GM10248 (cell line): ENCODE data around the gene WDR27.

ENCODE experiments used
- CTCF ChIA-PET: fragments of 300-600 bp; sonication (Branson Sonifier 250); formaldehyde crosslinking; extraction: SDS; loops from one replicate; lab custom pipeline; 2021; ENCODE audit warnings: antibody characterized with exemption; lab: Yijun Ruan, JAX
- POLR2A ChIA-PET: fragments of 350-650 bp; sonication (Branson Sonifier 250); formaldehyde crosslinking; extraction: SDS; loops from one replicate; lab custom pipeline; 2020; ENCODE audit warnings: antibody characterized with exemption; lab: Yijun Ruan, JAX
- DNase-seq: peaks from one replicate; pipeline ENCODE4 v3.0.0; 2012; ENCODE audit errors: extremely low spot score
- TF ChIP-seq, protein P1 (sequence below): IDR thresholded peaks from 2 replicates; pipeline ENCODE4 v1.5.1; 2012; ENCODE audit warnings: mild to moderate bottlenecking, low read depth; ENCODE audit errors: extremely low read depth, missing control alignments, control extremely low read depth

WDR27 gene

DNA sequence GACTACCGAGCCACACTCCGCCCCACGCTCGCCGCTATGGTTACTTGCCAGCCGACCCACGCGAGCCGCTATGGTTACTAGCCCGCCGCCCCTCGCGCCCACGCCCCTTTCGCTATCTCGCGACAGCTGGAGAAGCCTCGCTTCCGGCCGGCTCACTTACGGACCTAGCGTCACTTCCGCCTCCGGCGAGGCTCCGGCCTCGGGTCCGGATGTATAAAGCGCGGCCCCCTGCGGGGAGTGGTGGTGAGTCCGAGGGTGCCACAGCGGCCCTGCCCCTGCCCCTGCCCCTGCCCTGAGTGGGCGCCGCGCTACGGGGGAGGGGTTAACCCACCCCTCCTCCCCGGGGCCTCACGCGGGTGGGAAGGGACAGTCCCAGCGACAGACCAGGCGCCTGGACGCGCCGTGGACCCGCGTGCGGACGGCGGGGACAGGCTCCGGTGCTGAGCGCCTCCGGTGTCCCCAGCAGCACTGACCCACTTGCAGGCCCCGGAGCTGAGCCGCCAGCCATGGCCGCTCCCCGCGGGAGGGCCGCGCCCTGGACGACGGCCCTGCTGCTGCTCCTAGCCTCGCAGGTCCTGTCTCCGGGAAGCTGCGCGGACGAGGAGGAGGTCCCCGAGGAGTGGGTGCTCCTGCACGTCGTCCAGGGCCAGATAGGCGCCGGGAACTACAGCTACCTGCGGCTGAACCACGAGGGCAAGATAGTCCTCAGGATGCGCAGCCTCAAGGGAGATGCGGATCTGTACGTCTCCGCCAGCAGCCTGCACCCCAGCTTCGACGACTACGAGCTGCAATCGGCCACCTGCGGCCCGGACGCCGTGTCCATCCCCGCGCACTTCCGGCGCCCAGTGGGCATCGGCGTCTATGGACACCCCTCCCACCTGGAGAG is at the start of gene WDR27, which contains the start of gene C6orf120:
WDR27 (minus strand) TSS at position 76 of the 886 bp plus-strand sequence. CDS start 13,024 bp downstream, outside the sequence.
C6orf120 (plus strand) TSS at position 173 of the 886 bp plus-strand sequence; CDS start at position 507, 334 bp downstream.
- ChIA-PET CTCF (interaction anchor here (1.0 to 1.7 kb wide), 5 partner anchors 10 to 47 kb away, joined by 3 to 5 read pairs (median 4); no protein-coding TSS in a partner anchor), POLR2A (interaction anchor here (1.0 to 1.9 kb wide), 4 partner anchors 8 to 24 kb away, joined by 3 to 5 read pairs (median 4); no protein-coding TSS in a partner anchor)
- DNase-seq: peak; percentile 96
- TF ChIP-seq, protein P1, sequence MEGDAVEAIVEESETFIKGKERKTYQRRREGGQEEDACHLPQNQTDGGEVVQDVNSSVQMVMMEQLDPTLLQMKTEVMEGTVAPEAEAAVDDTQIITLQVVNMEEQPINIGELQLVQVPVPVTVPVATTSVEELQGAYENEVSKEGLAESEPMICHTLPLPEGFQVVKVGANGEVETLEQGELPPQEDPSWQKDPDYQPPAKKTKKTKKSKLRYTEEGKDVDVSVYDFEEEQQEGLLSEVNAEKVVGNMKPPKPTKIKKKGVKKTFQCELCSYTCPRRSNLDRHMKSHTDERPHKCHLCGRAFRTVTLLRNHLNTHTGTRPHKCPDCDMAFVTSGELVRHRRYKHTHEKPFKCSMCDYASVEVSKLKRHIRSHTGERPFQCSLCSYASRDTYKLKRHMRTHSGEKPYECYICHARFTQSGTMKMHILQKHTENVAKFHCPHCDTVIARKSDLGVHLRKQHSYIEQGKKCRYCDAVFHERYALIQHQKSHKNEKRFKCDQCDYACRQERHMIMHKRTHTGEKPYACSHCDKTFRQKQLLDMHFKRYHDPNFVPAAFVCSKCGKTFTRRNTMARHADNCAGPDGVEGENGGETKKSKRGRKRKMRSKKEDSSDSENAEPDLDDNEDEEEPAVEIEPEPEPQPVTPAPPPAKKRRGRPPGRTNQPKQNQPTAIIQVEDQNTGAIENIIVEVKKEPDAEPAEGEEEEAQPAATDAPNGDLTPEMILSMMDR: no peak

- TF ChIP-seq, protein P1: no peak
- no peak for DNase-seq
- ChIA-PET CTCF (interaction anchor here (1.3 kb wide), 1 partner anchor 14 kb away, joined by 3 read pairs; no protein-coding TSS in a partner anchor), POLR2A (no interaction called here)
These were observed 44.7 kb upstream of the WDR27 start for GRCh38 chr6:169746556-169746955.

- DNase-seq: no peak
- CTCF ChIA-PET: interaction anchor here (1.3 kb wide), 1 partner anchor 16 kb away, joined by 3 read pairs; no protein-coding TSS in a partner anchor
- POLR2A ChIA-PET: no interaction called here
These were observed 43.6 kb upstream of the WDR27 start for GRCh38 chr6:169745405-169745804.

DNA sequence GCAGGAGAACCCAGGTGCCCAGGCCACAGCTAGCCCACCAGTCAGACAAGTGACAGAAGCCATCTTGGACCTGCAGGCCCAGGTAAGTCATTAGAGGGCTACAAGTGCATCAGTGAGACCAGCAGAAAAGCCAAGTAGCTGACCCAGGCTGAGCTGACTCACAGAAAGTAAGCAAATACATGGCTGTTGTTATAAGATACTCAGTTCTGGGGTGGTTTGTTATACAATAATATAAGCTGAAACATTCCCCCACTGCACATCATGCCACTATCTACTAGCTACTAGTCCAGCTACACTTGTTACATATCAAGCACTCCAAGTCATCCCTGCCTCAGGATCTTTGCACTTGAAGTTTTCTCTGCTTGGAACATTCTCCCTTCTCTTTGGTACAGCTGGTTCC is 39.5 kb upstream of the WDR27 start:
- DNase-seq: no peak
- ChIA-PET CTCF (interaction anchor here (0.9 to 1.3 kb wide), 5 partner anchors 10 to 49 kb away, joined by 3 to 4 read pairs (median 3); no protein-coding TSS in a partner anchor), POLR2A (no interaction called here)
- TF ChIP-seq, protein P1: no peak

More at GRCh38 chr6:169745405-169745804, 43.6 kb upstream of the WDR27 start:
- TF ChIP-seq, protein P1: no peak

- POLR2A ChIA-PET: no interaction called here
- TF ChIP-seq, protein P1: no peak
- CTCF ChIA-PET: no interaction called here
- no peak for DNase-seq
These were observed 37.2 kb upstream of the WDR27 start for GRCh38 chr6:169738976-169739529.

DNA sequence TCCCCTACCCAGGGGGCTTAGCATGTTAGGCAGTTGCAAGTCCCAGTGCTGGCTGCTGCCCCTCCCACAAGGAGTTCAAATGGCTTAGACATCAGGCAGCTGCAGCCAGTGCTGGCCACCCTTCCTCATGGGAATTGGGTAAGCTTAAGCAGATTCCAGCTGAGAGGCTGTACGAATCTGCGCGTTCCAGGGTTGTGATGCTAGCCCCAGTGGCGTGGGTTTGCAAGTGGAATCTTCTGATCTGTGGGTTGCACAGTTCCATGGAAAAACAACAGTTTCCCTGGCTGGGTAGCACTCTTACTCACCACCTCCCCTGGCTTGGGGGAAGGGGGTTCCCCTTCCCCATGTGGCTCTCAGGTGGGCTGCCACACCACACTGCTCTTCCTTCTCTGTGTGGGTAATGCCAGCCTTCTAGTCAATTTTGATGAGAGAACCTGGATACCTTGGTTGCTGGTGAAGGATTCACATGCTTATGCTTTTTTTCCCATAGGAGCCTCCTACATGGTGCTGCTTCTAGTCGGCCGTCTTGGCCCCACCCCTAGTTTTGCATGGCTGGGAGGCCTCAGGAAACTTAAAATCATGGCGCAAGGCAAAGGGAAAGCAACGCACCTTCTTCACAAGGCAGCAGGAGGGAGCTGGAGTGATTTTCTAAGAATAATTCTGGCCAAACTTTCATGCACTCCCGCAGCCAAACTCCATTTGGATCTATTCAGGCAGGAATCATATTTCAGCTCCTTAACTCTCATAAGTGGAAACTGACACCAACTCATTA is 36.6 kb upstream of the WDR27 start:
- TF ChIP-seq, protein P1: no peak
- POLR2A ChIA-PET: no interaction called here
- CTCF ChIA-PET: no interaction called here
- no peak for DNase-seq
